Measurements from ENCODE around the gene WDR70. TPM values are rescaled to one million over a fixed set of nuclear protein-coding genes. Genes with fewer than 3 reads are reported as not detected.

The WDR70 gene
- total RNA-seq, 1 experiment from 2014 or later, result 35.0 TPM

DNA sequence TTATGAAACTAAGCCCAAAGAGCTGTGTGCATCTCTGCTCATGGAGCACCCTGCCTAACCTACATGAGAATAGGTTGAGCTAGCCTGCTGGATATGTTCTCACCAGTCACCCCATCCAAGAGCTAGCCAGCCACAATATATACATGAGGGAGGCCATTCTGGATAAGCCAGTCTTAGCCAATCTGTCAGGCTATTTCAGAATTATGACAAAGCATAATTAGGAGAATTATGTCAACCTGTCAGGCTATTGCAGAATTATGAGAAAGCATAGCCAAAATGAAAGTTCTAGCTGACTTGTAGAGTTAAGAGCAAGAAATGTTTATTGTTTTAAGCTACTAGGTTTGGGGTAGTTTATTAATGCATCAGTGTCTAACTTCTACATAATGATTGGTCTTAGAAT, 189.8 kb downstream of the WDR70 start:
- ChIA-PET POLR2A (no interaction called here), CTCF (no interaction called here)
- Mint-ChIP-seq H3K9me3 (no peaks in the 10 kb centered on the region), H3K27ac (no peak overlapping the region), H3K4me1 (peaks cover 5% of the 10 kb centered on the region), H3K36me3 (0 out of 2 replicates have a peak, but pooled peaks cover 2% of the 10 kb centered on the region), H3K4me3 (no peak overlapping the region), H3K27me3 (ENCODE audit: low read depth) (no peaks in the 10 kb centered on the region)
- no peak for TF ChIP-seq MAX (CRISPR knock-in tag; IDR thresholded peaks at IDR 0.05)
- DNase-seq (ENCODE audit: low spot score), result no peak
- no peak for ATAC-seq

DNA sequence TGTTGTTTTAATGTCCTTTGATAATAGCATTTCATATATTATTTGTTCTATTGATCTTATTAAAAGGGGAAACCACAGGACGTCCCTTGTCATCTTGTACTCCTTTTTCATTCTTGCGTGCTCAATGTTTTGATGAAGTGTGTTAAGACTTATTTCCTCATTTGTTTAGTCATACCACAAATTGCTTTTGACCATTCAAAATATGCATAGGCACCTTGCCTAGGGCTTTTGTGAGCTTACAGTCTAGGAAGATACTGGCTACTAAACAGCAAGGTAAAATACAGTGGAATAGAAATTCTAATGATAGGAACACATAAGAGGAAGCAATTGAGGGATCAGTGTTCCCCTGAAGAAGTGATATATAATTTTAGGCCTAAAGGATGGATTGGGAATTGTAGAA, 190.3 kb downstream of the WDR70 start:
- no peak for TF ChIP-seq TEAD4 (CRISPR knock-in tag; IDR thresholded peaks at IDR 0.05)
- TF ChIP-seq TCF7 (CRISPR knock-in tag; IDR thresholded peaks at IDR 0.05; ENCODE audit: low read depth), result no peak
- TF ChIP-seq KAT7 (CRISPR knock-in tag; IDR thresholded peaks at IDR 0.05; ENCODE audit: borderline replicate concordance), result no peak
- TF ChIP-seq, protein P1, sequence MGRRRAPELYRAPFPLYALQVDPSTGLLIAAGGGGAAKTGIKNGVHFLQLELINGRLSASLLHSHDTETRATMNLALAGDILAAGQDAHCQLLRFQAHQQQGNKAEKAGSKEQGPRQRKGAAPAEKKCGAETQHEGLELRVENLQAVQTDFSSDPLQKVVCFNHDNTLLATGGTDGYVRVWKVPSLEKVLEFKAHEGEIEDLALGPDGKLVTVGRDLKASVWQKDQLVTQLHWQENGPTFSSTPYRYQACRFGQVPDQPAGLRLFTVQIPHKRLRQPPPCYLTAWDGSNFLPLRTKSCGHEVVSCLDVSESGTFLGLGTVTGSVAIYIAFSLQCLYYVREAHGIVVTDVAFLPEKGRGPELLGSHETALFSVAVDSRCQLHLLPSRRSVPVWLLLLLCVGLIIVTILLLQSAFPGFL (CRISPR knock-in tag; IDR thresholded peaks at IDR 0.05; ENCODE audit: borderline replicate concordance), result no peak
- TF ChIP-seq ZBTB21 (CRISPR knock-in tag; IDR thresholded peaks at IDR 0.05; ENCODE audit: borderline replicate concordance), result no peak
- TF ChIP-seq NFYB (CRISPR knock-in tag; conservative IDR thresholded peaks at IDR 0.05; ENCODE audit: low read depth), result no peak
- ChIA-PET POLR2A (no interaction called here), CTCF (interaction anchor here (0.5 kb wide), 1 partner anchor 377 kb away, joined by 4 read pairs; no protein-coding TSS in a partner anchor)
- Mint-ChIP-seq H3K36me3 (0 out of 2 replicates have a peak, but pooled peaks cover 2% of the 10 kb centered on the region), H3K27me3 (ENCODE audit: low read depth) (no peaks in the 10 kb centered on the region), H3K27ac (no peak overlapping the region), H3K9me3 (peaks cover under 1% of the 10 kb centered on the region; the same call in 1 of the 2 replicates), H3K4me1 (peaks cover 6% of the 10 kb centered on the region), H3K4me3 (no peak overlapping the region)
- DNase-seq (ENCODE audit: low spot score) (no peak), ATAC-seq (no peak)

DNA sequence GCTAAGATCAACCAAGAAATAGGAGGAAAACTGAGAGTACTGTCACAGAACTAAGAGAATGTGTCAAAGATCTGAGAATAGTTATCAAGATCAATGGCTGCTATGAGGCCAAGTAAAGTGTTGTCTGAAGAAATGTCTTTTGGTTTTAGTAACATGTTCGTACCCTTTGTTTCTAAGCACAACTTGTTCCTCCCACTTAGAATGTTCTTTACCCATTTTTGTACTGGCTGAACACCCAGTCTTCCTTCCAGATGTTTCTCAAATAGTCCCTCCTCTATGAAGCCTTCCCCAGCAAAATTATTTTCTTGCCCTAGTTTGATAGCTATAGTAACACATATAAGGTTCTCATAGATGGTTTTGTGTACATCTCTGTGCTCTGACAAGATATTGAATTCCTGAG, 191.5 kb downstream of the WDR70 start:
- no peaks in the 10 kb centered on the region for H3K36me3 Mint-ChIP-seq
- peaks cover 6% of the 10 kb centered on the region for H3K4me1 Mint-ChIP-seq
- no peak overlapping the region for H3K27ac Mint-ChIP-seq
- no peak overlapping the region for H3K4me3 Mint-ChIP-seq
- ATAC-seq (no peak), DNase-seq (ENCODE audit: low spot score) (no peak)
- no peaks in the 10 kb centered on the region for H3K27me3 Mint-ChIP-seq (ENCODE audit: low read depth)
- CTCF ChIA-PET, result no interaction called here
- POLR2A ChIA-PET, result interaction anchor here (0.6 kb wide), 1 partner anchor 79 kb away, joined by 4 read pairs; no protein-coding TSS in a partner anchor
- H3K9me3 Mint-ChIP-seq, result peaks cover 5% of the 10 kb centered on the region; the same call in 1 of the 2 replicates
- TF ChIP-seq ZNF219 (CRISPR knock-in tag; IDR thresholded peaks at IDR 0.05; ENCODE audit: borderline replicate concordance) (no peak), FOXP1 (CRISPR knock-in tag; IDR thresholded peaks at IDR 0.05; ENCODE audit: borderline replicate concordance) (no peak), NR3C1 (CRISPR knock-in tag; conservative IDR thresholded peaks at IDR 0.05; ENCODE audit: low read depth) (no peak), ATF3 (CRISPR knock-in tag; conservative IDR thresholded peaks at IDR 0.05) (no peak), ZNF423 (CRISPR knock-in tag; IDR thresholded peaks at IDR 0.05) (no peak), GTF2I (CRISPR knock-in tag; conservative IDR thresholded peaks at IDR 0.05) (no peak), ZNF281 (CRISPR knock-in tag; IDR thresholded peaks at IDR 0.05) (no peak), MYBL2 (CRISPR knock-in tag; IDR thresholded peaks at IDR 0.05) (no peak), ZNF396 (CRISPR knock-in tag; IDR thresholded peaks at IDR 0.05; ENCODE audit: borderline replicate concordance) (no peak), ZNF425 (CRISPR knock-in tag; conservative IDR thresholded peaks at IDR 0.05) (no peak), JAZF1 (CRISPR knock-in tag; IDR thresholded peaks at IDR 0.05) (no peak), HMGA2 (CRISPR knock-in tag; IDR thresholded peaks at IDR 0.05) (no peak), TEAD1 (CRISPR knock-in tag; IDR thresholded peaks at IDR 0.05) (no peak), SP1 (CRISPR knock-in tag; conservative IDR thresholded peaks at IDR 0.05) (no peak), SOX15 (CRISPR knock-in tag; IDR thresholded peaks at IDR 0.05) (no peak)
- TF ChIP-seq, protein P2, sequence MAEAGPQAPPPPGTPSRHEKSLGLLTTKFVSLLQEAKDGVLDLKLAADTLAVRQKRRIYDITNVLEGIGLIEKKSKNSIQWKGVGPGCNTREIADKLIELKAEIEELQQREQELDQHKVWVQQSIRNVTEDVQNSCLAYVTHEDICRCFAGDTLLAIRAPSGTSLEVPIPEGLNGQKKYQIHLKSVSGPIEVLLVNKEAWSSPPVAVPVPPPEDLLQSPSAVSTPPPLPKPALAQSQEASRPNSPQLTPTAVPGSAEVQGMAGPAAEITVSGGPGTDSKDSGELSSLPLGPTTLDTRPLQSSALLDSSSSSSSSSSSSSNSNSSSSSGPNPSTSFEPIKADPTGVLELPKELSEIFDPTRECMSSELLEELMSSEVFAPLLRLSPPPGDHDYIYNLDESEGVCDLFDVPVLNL (CRISPR knock-in tag; IDR thresholded peaks at IDR 0.05; ENCODE audit: borderline replicate concordance, low read depth), result no peak
- TF ChIP-seq, protein P3, sequence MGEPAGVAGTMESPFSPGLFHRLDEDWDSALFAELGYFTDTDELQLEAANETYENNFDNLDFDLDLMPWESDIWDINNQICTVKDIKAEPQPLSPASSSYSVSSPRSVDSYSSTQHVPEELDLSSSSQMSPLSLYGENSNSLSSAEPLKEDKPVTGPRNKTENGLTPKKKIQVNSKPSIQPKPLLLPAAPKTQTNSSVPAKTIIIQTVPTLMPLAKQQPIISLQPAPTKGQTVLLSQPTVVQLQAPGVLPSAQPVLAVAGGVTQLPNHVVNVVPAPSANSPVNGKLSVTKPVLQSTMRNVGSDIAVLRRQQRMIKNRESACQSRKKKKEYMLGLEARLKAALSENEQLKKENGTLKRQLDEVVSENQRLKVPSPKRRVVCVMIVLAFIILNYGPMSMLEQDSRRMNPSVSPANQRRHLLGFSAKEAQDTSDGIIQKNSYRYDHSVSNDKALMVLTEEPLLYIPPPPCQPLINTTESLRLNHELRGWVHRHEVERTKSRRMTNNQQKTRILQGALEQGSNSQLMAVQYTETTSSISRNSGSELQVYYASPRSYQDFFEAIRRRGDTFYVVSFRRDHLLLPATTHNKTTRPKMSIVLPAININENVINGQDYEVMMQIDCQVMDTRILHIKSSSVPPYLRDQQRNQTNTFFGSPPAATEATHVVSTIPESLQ (CRISPR knock-in tag; IDR thresholded peaks at IDR 0.05), result no peak

All from WTC11 (cell line).